Stimulated activated CD4-positive, alpha-beta T cell treated with anti-CD3 and anti-CD28 coated beads, Interleukin-1b, Interleukin-23, amount 100 ng/mL, for 48 hours (primary cell): ENCODE results near the gene APOA1.

Experiments used
- DNase-seq: peaks from one replicate; pipeline ENCODE4 v3.0.0-alpha.2; 2020

APOA1 gene

GRCh38 chr11:116837231-116838091 lies at the start of gene APOA1:
APOA1 (minus strand) TSS chr11:116837622; CDS start chr11:116837387, 235 bp downstream.
- DNase-seq = no peak

GRCh38 chr11:116885951-116886655 lies 48.7 kb upstream of the APOA1 start:
- DNase-seq = no peak

GRCh38 chr11:116882386-116882785 lies 45.0 kb upstream of the APOA1 start:
- peak; percentile 13 for DNase-seq

GRCh38 chr11:116881143-116881542 lies 43.7 kb upstream of the APOA1 start:
- DNase-seq = no peak

- no peak for DNase-seq
These were observed 42.6 kb upstream of the APOA1 start for GRCh38 chr11:116879800-116880625.

- DNase-seq = no peak
These were observed 39.2 kb upstream of the APOA1 start for GRCh38 chr11:116876656-116877055.

- no peak for DNase-seq
These were observed 37.8 kb upstream of the APOA1 start for GRCh38 chr11:116875194-116875593.

GRCh38 chr11:116874251-116874650 lies 36.8 kb upstream of the APOA1 start:
- DNase-seq = no peak

GRCh38 chr11:116873381-116873780 lies 36.0 kb upstream of the APOA1 start:
- DNase-seq = no peak

- DNase-seq = no peak
These were observed 33.8 kb upstream of the APOA1 start for GRCh38 chr11:116871248-116871647.

GRCh38 chr11:116870054-116870453 lies 32.6 kb upstream of the APOA1 start:
- DNase-seq = no peak

- no peak for DNase-seq
These were observed 32.2 kb upstream of the APOA1 start for GRCh38 chr11:116869610-116870009.

- no peak for DNase-seq
These were observed 30.6 kb upstream of the APOA1 start for GRCh38 chr11:116868066-116868465.

GRCh38 chr11:116867619-116868018 lies 30.2 kb upstream of the APOA1 start:
- DNase-seq = no peak

GRCh38 chr11:116866804-116867455 lies 29.5 kb upstream of the APOA1 start:
- DNase-seq = no peak

GRCh38 chr11:116865696-116866095 lies 28.3 kb upstream of the APOA1 start:
- no peak for DNase-seq

- DNase-seq = no peak
These were observed 27.1 kb upstream of the APOA1 start for GRCh38 chr11:116864531-116864930.

GRCh38 chr11:116862951-116863350 lies 25.5 kb upstream of the APOA1 start:
- DNase-seq = no peak

GRCh38 chr11:116862185-116862584 lies 24.8 kb upstream of the APOA1 start:
- DNase-seq = no peak

- no peak for DNase-seq
These were observed 24.1 kb upstream of the APOA1 start for GRCh38 chr11:116861539-116861938.

GRCh38 chr11:116860303-116860702 lies 22.9 kb upstream of the APOA1 start:
- no peak for DNase-seq

- no peak for DNase-seq
These were observed 21.8 kb upstream of the APOA1 start for GRCh38 chr11:116859175-116859574.

- DNase-seq = no peak
These were observed 20.5 kb upstream of the APOA1 start for GRCh38 chr11:116857936-116858335.
